HepG2 (cell line): ENCODE results near the gene ANKRD37. TPM values are rescaled to one million over a fixed set of nuclear protein-coding genes. Genes with fewer than 3 reads are reported as not detected.
A peak's percentile ranks its signal among the peaks of the same experiment; 100 is the strongest.

Source experiments
- ADNP ChIP-seq: sonication (generic); formaldehyde crosslinking; IDR thresholded peaks from 2 replicates; pipeline ENCODE4 v1.4.0; 2020; ENCODE audit warnings: missing genetic modification reagents
- FOSL1 ChIP-seq: sonication (generic); formaldehyde crosslinking; IDR thresholded peaks from 2 replicates; pipeline ENCODE4 v1.9.0; 2021; ENCODE audit warnings: missing genetic modification reagents, borderline replicate concordance
- HES4 ChIP-seq: sonication (generic); formaldehyde crosslinking; IDR thresholded peaks from 2 replicates; pipeline ENCODE4 v1.9.0; 2021; ENCODE audit warnings: mild to moderate bottlenecking, missing genetic modification reagents, borderline replicate concordance
- HNRNPK ChIP-seq: fragments of 200-400 bp; formaldehyde crosslinking; IDR thresholded peaks from 2 replicates; pipeline ENCODE4 v1.6.1; 2018; ENCODE audit warnings: low read length, low read depth, moderate library complexity, mild to moderate bottlenecking; ENCODE audit not compliant: poor library complexity, severe bottlenecking
- HNRNPUL1 ChIP-seq: fragments of 200-400 bp; formaldehyde crosslinking; IDR thresholded peaks from 2 replicates; pipeline ENCODE4 v1.6.1; 2017; ENCODE audit warnings: low read depth, mild to moderate bottlenecking, low read length, moderate library complexity
- LCORL ChIP-seq, 2 experiments: fragments of 450-650 bp in 1 of 2; sonication (generic) in 1 of 2; formaldehyde crosslinking in 1 of 2; IDR thresholded peaks; 2 replicates each; pipeline versions ENCODE4 v1.5.0 to v1.6.1; 2017 to 2020; ENCODE audit warnings: antibody characterized with exemption in 1 of 2, missing genetic modification reagents in 1 of 2
- ONECUT2 ChIP-seq: sonication (generic); formaldehyde crosslinking; IDR thresholded peaks from 2 replicates; pipeline ENCODE4 v1.4.0; 2020; ENCODE audit warnings: missing genetic modification reagents
- PAF1 ChIP-seq: IDR thresholded peaks from 2 replicates; pipeline ENCODE4 v1.6.1; 2016; ENCODE audit warnings: missing genetic modification reagents, missing compliant biosample characterization
- RFXANK ChIP-seq: IDR thresholded peaks from 2 replicates; pipeline ENCODE4 v1.6.1; 2016
- SAP130 ChIP-seq: IDR thresholded peaks from 2 replicates; pipeline ENCODE4 v1.6.1; 2016; ENCODE audit warnings: low read depth
- TCF7L2 ChIP-seq: IDR thresholded peaks from 2 replicates; pipeline ENCODE4 v1.6.1; 2011; ENCODE audit warnings: mild to moderate bottlenecking, low read depth, low read length, moderate library complexity
- TEAD2 ChIP-seq: sonication (generic); formaldehyde crosslinking; IDR thresholded peaks from 2 replicates; pipeline ENCODE4 v1.9.0; 2021; ENCODE audit warnings: missing genetic modification reagents
- ZNF232 ChIP-seq: sonication (generic); formaldehyde crosslinking; IDR thresholded peaks from 2 replicates; pipeline ENCODE4 v1.4.0; 2020; ENCODE audit warnings: missing genetic modification reagents, borderline replicate concordance
- ZNF367 ChIP-seq: sonication (generic); formaldehyde crosslinking; IDR thresholded peaks from 2 replicates; pipeline ENCODE4 v1.4.0; 2020; ENCODE audit warnings: missing genetic modification reagents, borderline replicate concordance
- ZNF501 ChIP-seq: sonication (generic); formaldehyde crosslinking; IDR thresholded peaks from 2 replicates; pipeline ENCODE4 v1.5.1; 2020; ENCODE audit warnings: mild to moderate bottlenecking, moderate library complexity, missing genetic modification reagents
- ZNF569 ChIP-seq: sonication (generic); formaldehyde crosslinking; IDR thresholded peaks from 2 replicates; pipeline ENCODE4 v1.5.0; 2020; ENCODE audit warnings: mild to moderate bottlenecking, missing genetic modification reagents, moderate library complexity, borderline replicate concordance
- polyA plus RNA-seq, 8 experiments: library from polyadenylated mRNA; depleted of rRNA in 3 of 8; stranded (reverse) in 7 of 8; unstranded in 1 of 8; fragments of >200 nt; fragmentation: Illumina TruSeq in 4 of 8; extraction: Trizol in 4 of 8; gene quantifications; 2 replicates each; pipeline versions ENCODE4 v1.2.1 to v1.2.3, GENCODE V29; 2011 to 2016; ENCODE audit warnings: low read depth in 4 of 8, missing spikeins in 1 of 8, mixed read lengths in 1 of 8; ENCODE audit not compliant: insufficient read depth in 1 of 8
- total RNA-seq, 5 experiments: library from RNA; depleted of rRNA; stranded (reverse); fragments of >200 nt; fragmentation: Illumina TruSeq; extraction: Trizol; gene quantifications; 2 replicates each; pipeline ENCODE4 v1.2.3, GENCODE V29; 2016; ENCODE audit warnings: low read depth in 1 of 5
- TF ChIP-seq, protein P1 (sequence below): sonication (generic); formaldehyde crosslinking; IDR thresholded peaks from 2 replicates; pipeline ENCODE4 v1.8.0; 2022; ENCODE audit warnings: missing genetic modification reagents, mild to moderate bottlenecking, inconsistent platforms, borderline replicate concordance
- TF ChIP-seq, protein P2 (sequence below): IDR thresholded peaks from 2 replicates; pipeline ENCODE4 v1.6.1; 2016; ENCODE audit warnings: mild to moderate bottlenecking
- TF ChIP-seq, protein P3 (sequence below): sonication (generic); formaldehyde crosslinking; IDR thresholded peaks from 2 replicates; pipeline ENCODE4 v1.5.0; 2020; ENCODE audit warnings: mild to moderate bottlenecking, missing genetic modification reagents
- TF ChIP-seq, protein P4 (sequence below): sonication (generic); formaldehyde crosslinking; IDR thresholded peaks from 2 replicates; pipeline ENCODE4 v1.8.0; 2022; ENCODE audit warnings: low read depth, missing genetic modification reagents
- TF ChIP-seq, protein P5 (sequence below): sonication (generic); formaldehyde crosslinking; IDR thresholded peaks from 2 replicates; pipeline ENCODE4 v1.8.1; 2022; ENCODE audit warnings: low read depth, mild to moderate bottlenecking, missing genetic modification reagents

The ANKRD37 gene
- total and polyA plus RNA-seq, 2 of the 13 experiments (the other 11 are each of a cell fraction or from before 2014, with no cell fraction given): 2.2 to 51.4 TPM

- TF ChIP-seq ZNF232 (CRISPR knock-in tag) (no peak), ZNF501 (CRISPR knock-in tag) (no peak; the same call in none of the 2 replicates), FOSL1 (CRISPR knock-in tag) (no peak), ZNF367 (CRISPR knock-in tag) (peak; percentile 86; the same call in 1 of the 2 replicates), ONECUT2 (0 out of 2 replicates have a peak, but pooled peaks have one; percentile 39), RFXANK (CRISPR knock-in tag) (no peak), HNRNPK (no peak), SAP130 (peak; percentile 64), PAF1 (CRISPR knock-in tag) (no peak), ZNF569 (CRISPR knock-in tag) (no peak), HES4 (CRISPR knock-in tag) (no peak), TCF7L2 (no peak), LCORL (IDR thresholded peaks at IDR 0.05) (no peak), LCORL (CRISPR knock-in tag; IDR thresholded peaks at IDR 0.05) (no peak), TEAD2 (CRISPR knock-in tag) (no peak), ADNP (no peak), HNRNPUL1 (no peak)
- TF ChIP-seq, protein P1, sequence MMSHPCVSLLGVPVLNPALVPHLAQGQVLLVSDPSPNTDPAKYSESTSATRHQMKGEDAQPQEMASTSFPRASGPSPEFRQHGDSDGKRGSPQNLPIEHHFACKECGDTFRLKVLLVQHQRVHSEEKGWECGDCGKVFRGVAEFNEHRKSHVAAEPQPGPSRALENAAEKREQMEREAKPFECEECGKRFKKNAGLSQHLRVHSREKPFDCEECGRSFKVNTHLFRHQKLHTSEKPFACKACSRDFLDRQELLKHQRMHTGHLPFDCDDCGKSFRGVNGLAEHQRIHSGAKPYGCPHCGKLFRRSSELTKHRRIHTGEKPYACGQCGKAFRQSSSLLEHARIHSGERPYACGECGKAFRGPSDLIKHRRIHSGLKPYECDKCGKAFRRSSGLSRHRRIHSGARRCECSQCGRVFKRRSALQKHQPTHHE (CRISPR knock-in tag): no peak; the same call in 1 of the 2 replicates
- TF ChIP-seq, protein P2, sequence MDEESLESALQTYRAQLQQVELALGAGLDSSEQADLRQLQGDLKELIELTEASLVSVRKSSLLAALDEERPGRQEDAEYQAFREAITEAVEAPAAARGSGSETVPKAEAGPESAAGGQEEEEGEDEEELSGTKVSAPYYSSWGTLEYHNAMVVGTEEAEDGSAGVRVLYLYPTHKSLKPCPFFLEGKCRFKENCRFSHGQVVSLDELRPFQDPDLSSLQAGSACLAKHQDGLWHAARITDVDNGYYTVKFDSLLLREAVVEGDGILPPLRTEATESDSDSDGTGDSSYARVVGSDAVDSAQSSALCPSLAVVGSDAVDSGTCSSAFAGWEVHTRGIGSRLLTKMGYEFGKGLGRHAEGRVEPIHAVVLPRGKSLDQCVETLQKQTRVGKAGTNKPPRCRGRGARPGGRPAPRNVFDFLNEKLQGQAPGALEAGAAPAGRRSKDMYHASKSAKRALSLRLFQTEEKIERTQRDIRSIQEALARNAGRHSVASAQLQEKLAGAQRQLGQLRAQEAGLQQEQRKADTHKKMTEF (CRISPR knock-in tag): no peak
- TF ChIP-seq, protein P3, sequence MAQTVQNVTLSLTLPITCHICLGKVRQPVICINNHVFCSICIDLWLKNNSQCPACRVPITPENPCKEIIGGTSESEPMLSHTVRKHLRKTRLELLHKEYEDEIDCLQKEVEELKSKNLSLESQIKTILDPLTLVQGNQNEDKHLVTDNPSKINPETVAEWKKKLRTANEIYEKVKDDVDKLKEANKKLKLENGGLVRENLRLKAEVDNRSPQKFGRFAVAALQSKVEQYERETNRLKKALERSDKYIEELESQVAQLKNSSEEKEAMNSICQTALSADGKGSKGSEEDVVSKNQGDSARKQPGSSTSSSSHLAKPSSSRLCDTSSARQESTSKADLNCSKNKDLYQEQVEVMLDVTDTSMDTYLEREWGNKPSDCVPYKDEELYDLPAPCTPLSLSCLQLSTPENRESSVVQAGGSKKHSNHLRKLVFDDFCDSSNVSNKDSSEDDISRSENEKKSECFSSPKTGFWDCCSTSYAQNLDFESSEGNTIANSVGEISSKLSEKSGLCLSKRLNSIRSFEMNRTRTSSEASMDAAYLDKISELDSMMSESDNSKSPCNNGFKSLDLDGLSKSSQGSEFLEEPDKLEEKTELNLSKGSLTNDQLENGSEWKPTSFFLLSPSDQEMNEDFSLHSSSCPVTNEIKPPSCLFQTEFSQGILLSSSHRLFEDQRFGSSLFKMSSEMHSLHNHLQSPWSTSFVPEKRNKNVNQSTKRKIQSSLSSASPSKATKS: no peak
- TF ChIP-seq, protein P4, sequence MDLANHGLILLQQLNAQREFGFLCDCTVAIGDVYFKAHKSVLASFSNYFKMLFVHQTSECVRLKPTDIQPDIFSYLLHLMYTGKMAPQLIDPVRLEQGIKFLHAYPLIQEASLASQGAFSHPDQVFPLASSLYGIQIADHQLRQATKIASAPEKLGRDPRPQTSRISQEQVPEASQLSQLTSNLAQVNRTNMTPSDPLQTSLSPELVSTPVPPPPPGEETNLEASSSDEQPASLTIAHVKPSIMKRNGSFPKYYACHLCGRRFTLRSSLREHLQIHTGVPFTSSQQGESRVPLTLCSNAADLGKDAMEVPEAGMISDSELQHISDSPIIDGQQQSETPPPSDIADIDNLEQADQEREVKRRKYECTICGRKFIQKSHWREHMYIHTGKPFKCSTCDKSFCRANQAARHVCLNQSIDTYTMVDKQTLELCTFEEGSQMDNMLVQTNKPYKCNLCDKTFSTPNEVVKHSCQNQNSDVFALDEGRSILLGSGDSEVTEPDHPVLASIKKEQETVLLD (CRISPR knock-in tag): no peak
- TF ChIP-seq, protein P5, sequence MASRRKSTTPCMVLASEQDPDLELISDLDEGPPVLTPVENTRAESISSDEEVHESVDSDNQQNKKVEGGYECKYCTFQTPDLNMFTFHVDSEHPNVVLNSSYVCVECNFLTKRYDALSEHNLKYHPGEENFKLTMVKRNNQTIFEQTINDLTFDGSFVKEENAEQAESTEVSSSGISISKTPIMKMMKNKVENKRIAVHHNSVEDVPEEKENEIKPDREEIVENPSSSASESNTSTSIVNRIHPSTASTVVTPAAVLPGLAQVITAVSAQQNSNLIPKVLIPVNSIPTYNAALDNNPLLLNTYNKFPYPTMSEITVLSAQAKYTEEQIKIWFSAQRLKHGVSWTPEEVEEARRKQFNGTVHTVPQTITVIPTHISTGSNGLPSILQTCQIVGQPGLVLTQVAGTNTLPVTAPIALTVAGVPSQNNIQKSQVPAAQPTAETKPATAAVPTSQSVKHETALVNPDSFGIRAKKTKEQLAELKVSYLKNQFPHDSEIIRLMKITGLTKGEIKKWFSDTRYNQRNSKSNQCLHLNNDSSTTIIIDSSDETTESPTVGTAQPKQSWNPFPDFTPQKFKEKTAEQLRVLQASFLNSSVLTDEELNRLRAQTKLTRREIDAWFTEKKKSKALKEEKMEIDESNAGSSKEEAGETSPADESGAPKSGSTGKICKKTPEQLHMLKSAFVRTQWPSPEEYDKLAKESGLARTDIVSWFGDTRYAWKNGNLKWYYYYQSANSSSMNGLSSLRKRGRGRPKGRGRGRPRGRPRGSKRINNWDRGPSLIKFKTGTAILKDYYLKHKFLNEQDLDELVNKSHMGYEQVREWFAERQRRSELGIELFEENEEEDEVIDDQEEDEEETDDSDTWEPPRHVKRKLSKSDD: no peak
Measured at GRCh38 chr4:185396724-185397385, at the start of gene ANKRD37 (continued).
